Measurements from ENCODE around the gene RNF151. TPM values are rescaled to one million over a fixed set of nuclear protein-coding genes. Genes with fewer than 3 reads are reported as not detected.
"Not testable (repeated sequence)": the region's sequence is repeated elsewhere in the genome, so short reads cannot be mapped to it uniquely, and the experiment has no call there.

The RNF151 gene
- total RNA-seq, 1 experiment from 2014 or later, result not detected

- DNase-seq (ENCODE audit: low read depth), result no peak
Observed at GRCh38 chr16:1938910-1939309, 27.7 kb upstream of the RNF151 start.

- not testable (repeated sequence) for DNase-seq (ENCODE audit: low read depth)
Observed at GRCh38 chr16:1939833-1940232, 26.8 kb upstream of the RNF151 start.

- no peak for DNase-seq (ENCODE audit: low read depth)
Observed at GRCh38 chr16:1940273-1941161, 26.1 kb upstream of the RNF151 start.

- DNase-seq (ENCODE audit: low read depth), result no peak
Observed at GRCh38 chr16:1941162-1942046, 25.3 kb upstream of the RNF151 start.

GRCh38 chr16:1942047-1942809 is 24.4 kb upstream of the RNF151 start:
- DNase-seq (ENCODE audit: low read depth), result peak; percentile 69

GRCh38 chr16:1942810-1943726 is 23.6 kb upstream of the RNF151 start, which contains the start of gene MSRB1:
Gene MSRB1 (minus strand): TSS chr16:1943199. CDS start chr16:1943156, 43 bp downstream.
- DNase-seq (ENCODE audit: low read depth), result peak; percentile 99

GRCh38 chr16:1944612-1945199 is 21.9 kb upstream of the RNF151 start:
- no peak for DNase-seq (ENCODE audit: low read depth)

- no peak for DNase-seq (ENCODE audit: low read depth)
Observed at GRCh38 chr16:1945559-1946391, 20.9 kb upstream of the RNF151 start.

GRCh38 chr16:1946495-1947368 is 19.9 kb upstream of the RNF151 start:
- DNase-seq (ENCODE audit: low read depth), result no peak

GRCh38 chr16:1947369-1947670 is 19.3 kb upstream of the RNF151 start:
- no peak for DNase-seq (ENCODE audit: low read depth)

- no peak for DNase-seq (ENCODE audit: low read depth)
Observed at GRCh38 chr16:1949507-1949906, 17.1 kb upstream of the RNF151 start.

GRCh38 chr16:1950047-1950446 is 16.6 kb upstream of the RNF151 start:
- DNase-seq (ENCODE audit: low read depth), result no peak

- no peak for DNase-seq (ENCODE audit: low read depth)
Observed at GRCh38 chr16:1950559-1950958, 16.1 kb upstream of the RNF151 start.

GRCh38 chr16:1953734-1954133 is 12.9 kb upstream of the RNF151 start:
- DNase-seq (ENCODE audit: low read depth), result no peak

- not testable (repeated sequence) for DNase-seq (ENCODE audit: low read depth)
Observed at GRCh38 chr16:1957434-1958142, 9.1 kb upstream of the RNF151 start.

GRCh38 chr16:1958143-1958491 is 8.5 kb upstream of the RNF151 start:
- not testable (repeated sequence) for DNase-seq (ENCODE audit: low read depth)

GRCh38 chr16:1958715-1959268 is 7.9 kb upstream of the RNF151 start:
- no peak for DNase-seq (ENCODE audit: low read depth)
